Psoas muscle (tissue), 8 donors: ENCODE measurements around the gene COL9A2. TPM values are rescaled to one million over a fixed set of nuclear protein-coding genes. Genes with fewer than 3 reads are reported as not detected.
A peak's percentile ranks its signal among the peaks of the same experiment; 100 is the strongest.

Experiments
- ATAC-seq, 4 donors: fragments of 200-7000 bp; cut with Tn5 transposase; one replicate each; pipeline ENCODE4 v1.9.1; 2020; ENCODE audit warnings: moderate library complexity in 3 of 4, mild to moderate bottlenecking in 2 of 4
- DNase-seq, 2 donors: peaks; one replicate each; pipeline ENCODE4 v3.0.0-alpha.2; 2020
- H3K27ac ChIP-seq: fragments of 200-600 bp; one replicate; pipeline ENCODE4 v1.8.0; 2022
- H3K27me3 ChIP-seq, 3 donors: fragments of 200-600 bp in 1 of 3; one replicate each; pipeline versions ENCODE4 v1.6.1 to v1.8.0; 2013 to 2022; ENCODE audit warnings: low read length in 2 of 3, mild to moderate bottlenecking in 2 of 3, moderate library complexity in 1 of 3; ENCODE audit not compliant: insufficient read depth in 3 of 3
- H3K36me3 ChIP-seq, 2 donors: fragments of 200-600 bp in 1 of 2; one replicate each; pipeline versions ENCODE4 v1.6.1 to v1.8.0; 2013 to 2022; ENCODE audit warnings: low read depth in 1 of 2, mild to moderate bottlenecking in 1 of 2, moderate library complexity in 1 of 2; ENCODE audit not compliant: insufficient read depth in 1 of 2
- H3K4me1 ChIP-seq: fragments of 200-600 bp; one replicate; pipeline ENCODE4 v1.8.0; 2022
- H3K4me3 ChIP-seq: fragments of 200-600 bp; one replicate; pipeline ENCODE4 v1.8.0; 2022; ENCODE audit warnings: mild to moderate bottlenecking
- H3K9me3 ChIP-seq: fragments of 200-600 bp; one replicate; pipeline ENCODE4 v1.8.0; 2022
- CTCF ChIP-seq: fragments of 200-600 bp; IDR thresholded peaks from one replicate; pipeline ENCODE4 v1.8.0; 2022; ENCODE audit warnings: antibody characterized with exemption
- WGBS, 3 donors: extraction: QIAGEN DNeasy Blood & Tissue Kit; methylation state at CpG; one replicate each; pipeline versions ENCODE4 v1.1.6 to v1.1.7; 2013; 5-methylcytosine and 5-hydroxymethylcytosine counted together
- intact Hi-C, 2 donors: fragments of 100-400 bp; cut with DNase I; formaldehyde crosslinking; loops; one replicate each; pipeline versions ENCODE4 v1.11.0 to v1.14.2; 2022
- polyA plus RNA-seq, 3 donors: library from polyadenylated mRNA; stranded (reverse); fragments of 200-250 nt; gene quantifications; one replicate each; pipeline ENCODE4 v1.2.3, GENCODE V29; 2013
- total RNA-seq, 4 donors: library from RNA; stranded (reverse); fragmentation: NEBNext Ultra II Directional in 2 of 4; extraction: Animal tissue kit (Norgen Biotek cat#: 25700) in 2 of 4; gene quantifications; one replicate each; pipeline versions ENCODE4 v1.2.1 to v1.2.4, GENCODE V29; 2021 to 2023
- donor health status: healthy with polysubstance abuse.
- donor health status: DM: no; HTN: no; CAD: no; lungs with moderate emphysema.
- donor health status: Bipolar disorder and iron deficiency.
- donor health status: healthy.
- donor health status: DM: yes; HTN: yes; CAD: no.
- donor health status: DM: no; HTN: no; CAD: no.
- donor health status: DM: no; HTN: no; CAD: no.
- donor health status: DM: yes; HTN: yes; CAD: no.

Gene COL9A2
- total and polyA plus RNA-seq, 7 donors = 0.06 to 0.21 (median 0.16) TPM; not detected in 1

- no peaks in the 10 kb centered on the region for H3K36me3 ChIP-seq
- no peak for TF ChIP-seq CTCF
- ATAC-seq (no peak), DNase-seq (no peak)
- H3K27ac ChIP-seq = no peak overlapping the region
- intact Hi-C loops = no loop called here
- H3K4me3 ChIP-seq = no peak overlapping the region
- WGBS, 3 donors = 90 to 97% (median 97%) methylated on average over 6 of the region's 6 CpGs
- no peaks in the 10 kb centered on the region for H3K9me3 ChIP-seq
- no peaks in the 10 kb centered on the region for H3K4me1 ChIP-seq
- H3K27me3 ChIP-seq = peaks cover 0 to 17% (median 3%) of the 10 kb centered on the region in 3 donors
These were observed 9.9 kb downstream of the COL9A2 start for GRCh38 chr1:40307186-40307585.

- Histone ChIP-seq H3K4me3 (no peak overlapping the region), H3K4me1 (no peaks in the 10 kb centered on the region), H3K9me3 (no peaks in the 10 kb centered on the region), H3K27me3 (peaks cover 0 to 17% (median 5%) of the 10 kb centered on the region in 3 donors), H3K27ac (no peak overlapping the region), H3K36me3 (no peaks in the 10 kb centered on the region)
- ATAC-seq = no peak
- no peak for DNase-seq
- 89 to 91% (median 90%) methylated on average over 4 of the region's 4 CpGs for WGBS, 3 donors
- no peak for TF ChIP-seq CTCF
- intact Hi-C loops = no loop called here
These were observed 10.8 kb downstream of the COL9A2 start for GRCh38 chr1:40306296-40306695.

GRCh38 chr1:40305871-40306270, 11.2 kb downstream of the COL9A2 start:
- DNase-seq = no peak
- Histone ChIP-seq H3K27ac (no peak overlapping the region), H3K36me3 (no peaks in the 10 kb centered on the region), H3K9me3 (no peaks in the 10 kb centered on the region), H3K27me3 (peaks cover 0 to 17% (median 5%) of the 10 kb centered on the region in 3 donors), H3K4me1 (no peaks in the 10 kb centered on the region), H3K4me3 (no peak overlapping the region)
- ATAC-seq = no peak
- no peak for TF ChIP-seq CTCF
- WGBS, 3 donors = 84 to 96% (median 88%) methylated on average over 2 of the region's 2 CpGs
- intact Hi-C loops = no loop called here

- Histone ChIP-seq H3K4me1 (no peaks in the 10 kb centered on the region), H3K27me3 (peaks cover 0 to 17% (median 5%) of the 10 kb centered on the region in 3 donors), H3K27ac (no peak overlapping the region), H3K36me3 (no peaks in the 10 kb centered on the region), H3K4me3 (no peak overlapping the region), H3K9me3 (no peaks in the 10 kb centered on the region)
- DNase-seq = no peak
- peak in 3 of 4 donors; percentile 66 to 79 (median 67) for ATAC-seq
- 75 to 87% (median 77%) methylated on average over 5 of the region's 5 CpGs for WGBS, 3 donors
- intact Hi-C loops = no loop called here
- peak; percentile 13 for TF ChIP-seq CTCF
These were observed 11.6 kb downstream of the COL9A2 start for GRCh38 chr1:40305451-40305850.

- WGBS, 3 donors = 24 to 38% (median 27%) methylated on average over 15 to 33 of the region's 33 CpGs
These were observed 13.3 kb downstream of the COL9A2 start for GRCh38 chr1:40303790-40304189.

More at GRCh38 chr1:40303790-40304189, 13.3 kb downstream of the COL9A2 start:
- Histone ChIP-seq H3K4me1 (no peaks in the 10 kb centered on the region), H3K36me3 (no peaks in the 10 kb centered on the region), H3K27me3 (peaks cover 0 to 17% (median 5%) of the 10 kb centered on the region in 3 donors), H3K27ac (no peak overlapping the region), H3K4me3 (no peak overlapping the region), H3K9me3 (no peaks in the 10 kb centered on the region)
- ATAC-seq (no peak), DNase-seq (no peak)
- intact Hi-C loops = no loop called here
- no peak for TF ChIP-seq CTCF
